Esophagus muscularis mucosa (tissue), 4 donors: ENCODE results near the gene ZNF568.

Source experiments
- EP300 ChIP-seq: sonication (generic); formaldehyde crosslinking; IDR thresholded peaks from one replicate; pipeline ENCODE4 v1.6.1; 2017; ENCODE audit warnings: antibody characterized with exemption
- POLR2A ChIP-seq: fragments of 450-650 bp; IDR thresholded peaks from one replicate; pipeline ENCODE4 v1.6.1; 2017; ENCODE audit warnings: antibody characterized with exemption, moderate library complexity, mild to moderate bottlenecking, low read depth
- TF ChIP-seq, protein P1 (sequence below), 3 experiments: fragments of 200-600 bp in 2 of 3; fragments of 450-650 bp in 1 of 3; sonication (generic) in 2 of 3; IDR thresholded peaks; one replicate each; pipeline ENCODE4 v1.5.1; 2017 to 2019; ENCODE audit warnings: antibody characterized with exemption in 3 of 3, mild to moderate bottlenecking in 2 of 3, moderate library complexity in 1 of 3

DNA sequence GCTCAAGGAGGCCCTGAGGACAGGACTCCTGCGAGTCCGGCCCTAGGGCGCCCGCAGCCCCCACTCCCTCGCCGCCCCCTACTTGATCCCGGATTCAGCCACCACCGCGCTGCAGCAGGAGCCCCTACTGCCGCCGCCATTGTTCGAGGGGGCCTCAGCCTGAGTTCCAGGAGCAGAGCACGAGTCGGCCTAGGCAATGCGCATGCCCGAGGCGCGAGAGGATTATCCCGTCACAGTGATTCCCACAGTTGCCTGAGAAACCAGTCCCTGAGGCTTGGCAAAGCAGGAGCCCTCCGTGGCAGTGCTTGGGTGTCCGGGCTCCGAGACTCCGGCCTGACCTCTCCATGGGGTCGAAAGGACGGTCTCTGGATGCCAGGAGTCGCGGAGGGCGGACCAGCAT lies 93.7 kb downstream of the ZNF568 start:
- TF ChIP-seq, protein P1, sequence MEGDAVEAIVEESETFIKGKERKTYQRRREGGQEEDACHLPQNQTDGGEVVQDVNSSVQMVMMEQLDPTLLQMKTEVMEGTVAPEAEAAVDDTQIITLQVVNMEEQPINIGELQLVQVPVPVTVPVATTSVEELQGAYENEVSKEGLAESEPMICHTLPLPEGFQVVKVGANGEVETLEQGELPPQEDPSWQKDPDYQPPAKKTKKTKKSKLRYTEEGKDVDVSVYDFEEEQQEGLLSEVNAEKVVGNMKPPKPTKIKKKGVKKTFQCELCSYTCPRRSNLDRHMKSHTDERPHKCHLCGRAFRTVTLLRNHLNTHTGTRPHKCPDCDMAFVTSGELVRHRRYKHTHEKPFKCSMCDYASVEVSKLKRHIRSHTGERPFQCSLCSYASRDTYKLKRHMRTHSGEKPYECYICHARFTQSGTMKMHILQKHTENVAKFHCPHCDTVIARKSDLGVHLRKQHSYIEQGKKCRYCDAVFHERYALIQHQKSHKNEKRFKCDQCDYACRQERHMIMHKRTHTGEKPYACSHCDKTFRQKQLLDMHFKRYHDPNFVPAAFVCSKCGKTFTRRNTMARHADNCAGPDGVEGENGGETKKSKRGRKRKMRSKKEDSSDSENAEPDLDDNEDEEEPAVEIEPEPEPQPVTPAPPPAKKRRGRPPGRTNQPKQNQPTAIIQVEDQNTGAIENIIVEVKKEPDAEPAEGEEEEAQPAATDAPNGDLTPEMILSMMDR (IDR thresholded peaks at IDR 0.05) = no peak
- TF ChIP-seq EP300 (no peak), POLR2A (no peak)
